Measurements from ENCODE around the gene FMNL3. TPM values are rescaled to one million over a fixed set of nuclear protein-coding genes. Genes with fewer than 3 reads are reported as not detected.

FMNL3 gene, protein sequence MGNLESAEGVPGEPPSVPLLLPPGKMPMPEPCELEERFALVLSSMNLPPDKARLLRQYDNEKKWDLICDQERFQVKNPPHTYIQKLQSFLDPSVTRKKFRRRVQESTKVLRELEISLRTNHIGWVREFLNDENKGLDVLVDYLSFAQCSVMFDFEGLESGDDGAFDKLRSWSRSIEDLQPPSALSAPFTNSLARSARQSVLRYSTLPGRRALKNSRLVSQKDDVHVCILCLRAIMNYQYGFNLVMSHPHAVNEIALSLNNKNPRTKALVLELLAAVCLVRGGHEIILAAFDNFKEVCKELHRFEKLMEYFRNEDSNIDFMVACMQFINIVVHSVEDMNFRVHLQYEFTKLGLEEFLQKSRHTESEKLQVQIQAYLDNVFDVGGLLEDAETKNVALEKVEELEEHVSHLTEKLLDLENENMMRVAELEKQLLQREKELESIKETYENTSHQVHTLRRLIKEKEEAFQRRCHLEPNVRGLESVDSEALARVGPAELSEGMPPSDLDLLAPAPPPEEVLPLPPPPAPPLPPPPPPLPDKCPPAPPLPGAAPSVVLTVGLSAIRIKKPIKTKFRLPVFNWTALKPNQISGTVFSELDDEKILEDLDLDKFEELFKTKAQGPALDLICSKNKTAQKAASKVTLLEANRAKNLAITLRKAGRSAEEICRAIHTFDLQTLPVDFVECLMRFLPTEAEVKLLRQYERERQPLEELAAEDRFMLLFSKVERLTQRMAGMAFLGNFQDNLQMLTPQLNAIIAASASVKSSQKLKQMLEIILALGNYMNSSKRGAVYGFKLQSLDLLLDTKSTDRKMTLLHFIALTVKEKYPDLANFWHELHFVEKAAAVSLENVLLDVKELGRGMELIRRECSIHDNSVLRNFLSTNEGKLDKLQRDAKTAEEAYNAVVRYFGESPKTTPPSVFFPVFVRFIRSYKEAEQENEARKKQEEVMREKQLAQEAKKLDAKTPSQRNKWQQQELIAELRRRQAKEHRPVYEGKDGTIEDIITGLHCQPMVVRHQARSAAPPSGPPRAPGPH
- polyA plus RNA-seq = 0.03 and 0.60 TPM in 2 replicates

DNA sequence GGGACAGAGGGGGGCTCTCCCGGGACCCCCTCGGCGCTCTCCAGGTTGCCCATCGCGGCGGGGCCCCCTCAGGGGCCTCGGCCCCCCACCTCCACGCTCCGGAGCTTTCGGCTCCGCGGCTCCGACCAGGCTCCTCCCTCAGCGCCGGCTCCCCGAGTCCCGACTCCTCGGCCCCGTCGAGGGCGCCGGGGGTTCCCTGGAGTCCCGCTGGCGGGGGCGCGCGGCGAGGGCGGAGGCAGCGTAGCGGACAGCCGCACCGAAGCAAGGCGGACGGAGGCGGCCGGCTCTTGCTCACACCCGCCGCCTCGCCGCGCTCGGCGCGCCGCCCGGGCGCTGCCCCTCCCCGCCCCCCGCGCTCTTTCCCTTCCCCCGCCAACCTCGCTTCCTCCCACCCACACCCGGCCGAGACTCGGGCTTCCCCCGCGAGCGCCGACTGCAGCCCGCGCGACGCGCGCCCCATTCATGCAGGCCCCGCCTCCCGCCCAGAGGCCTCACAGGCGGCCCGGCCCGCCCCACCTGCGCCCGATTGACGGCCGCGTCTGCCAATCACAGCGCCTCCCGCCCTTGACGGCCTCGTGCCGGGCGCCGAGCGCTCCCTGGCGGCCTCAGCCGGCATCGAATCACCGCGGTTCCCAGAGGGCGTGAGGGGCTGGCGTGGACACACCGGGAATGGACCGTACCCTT, at the start of gene FMNL3:
Gene FMNL3 (minus strand): TSS at position 278 of the 684 bp plus-strand sequence. CDS start 225 bp downstream, at position 53.

DNA sequence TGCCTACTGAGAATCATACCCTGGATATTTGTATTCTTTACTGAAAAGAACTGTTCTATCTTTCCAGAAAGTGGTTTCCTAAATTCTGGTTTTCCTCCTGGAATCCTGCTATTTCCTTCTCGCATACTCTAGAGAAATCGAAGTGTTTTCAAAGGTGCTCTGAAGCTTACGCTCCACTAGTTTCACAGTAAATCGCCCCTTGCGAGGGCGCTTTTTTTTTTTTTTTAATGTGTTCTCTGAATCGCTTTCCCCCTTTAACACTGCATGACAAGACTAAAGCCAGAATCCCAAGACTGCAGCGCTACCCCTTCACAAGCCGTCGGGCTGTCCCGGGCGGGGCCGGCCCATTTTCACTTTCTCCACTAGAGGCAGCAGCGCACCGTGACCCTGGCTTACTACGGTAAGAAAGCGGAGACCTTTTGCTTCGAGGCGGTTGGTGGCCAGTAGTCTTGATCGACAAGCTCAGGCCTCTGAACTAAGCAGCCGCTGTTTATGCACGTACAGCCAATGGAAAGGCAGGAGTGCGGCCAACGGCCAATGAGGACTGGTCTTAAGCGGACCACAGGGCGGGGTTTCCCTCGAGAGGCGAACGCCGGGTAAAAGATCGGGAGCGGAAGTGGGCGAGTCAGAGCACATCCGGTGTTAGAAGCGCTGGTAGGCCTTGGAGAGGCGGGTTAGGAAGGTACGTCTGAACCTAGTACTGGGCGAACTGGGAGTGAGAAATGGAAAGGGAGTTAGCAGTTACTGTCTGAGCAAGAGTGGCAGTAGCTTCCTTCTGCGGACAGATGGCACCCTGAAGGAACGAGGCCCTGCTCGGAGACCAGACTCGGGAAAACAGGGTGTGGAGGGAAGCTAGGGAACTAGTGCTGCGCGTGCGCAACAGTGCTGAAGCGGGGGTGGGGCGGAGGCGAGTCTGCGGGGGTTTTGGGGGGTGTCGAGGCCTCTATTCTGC, 34.0 kb upstream of the FMNL3 start, which contains the start of gene TMBIM6:
Gene TMBIM6 (plus strand): TSS at position 628 of the 952 bp plus-strand sequence. CDS start 10,937 bp downstream, outside the sequence.

DNA sequence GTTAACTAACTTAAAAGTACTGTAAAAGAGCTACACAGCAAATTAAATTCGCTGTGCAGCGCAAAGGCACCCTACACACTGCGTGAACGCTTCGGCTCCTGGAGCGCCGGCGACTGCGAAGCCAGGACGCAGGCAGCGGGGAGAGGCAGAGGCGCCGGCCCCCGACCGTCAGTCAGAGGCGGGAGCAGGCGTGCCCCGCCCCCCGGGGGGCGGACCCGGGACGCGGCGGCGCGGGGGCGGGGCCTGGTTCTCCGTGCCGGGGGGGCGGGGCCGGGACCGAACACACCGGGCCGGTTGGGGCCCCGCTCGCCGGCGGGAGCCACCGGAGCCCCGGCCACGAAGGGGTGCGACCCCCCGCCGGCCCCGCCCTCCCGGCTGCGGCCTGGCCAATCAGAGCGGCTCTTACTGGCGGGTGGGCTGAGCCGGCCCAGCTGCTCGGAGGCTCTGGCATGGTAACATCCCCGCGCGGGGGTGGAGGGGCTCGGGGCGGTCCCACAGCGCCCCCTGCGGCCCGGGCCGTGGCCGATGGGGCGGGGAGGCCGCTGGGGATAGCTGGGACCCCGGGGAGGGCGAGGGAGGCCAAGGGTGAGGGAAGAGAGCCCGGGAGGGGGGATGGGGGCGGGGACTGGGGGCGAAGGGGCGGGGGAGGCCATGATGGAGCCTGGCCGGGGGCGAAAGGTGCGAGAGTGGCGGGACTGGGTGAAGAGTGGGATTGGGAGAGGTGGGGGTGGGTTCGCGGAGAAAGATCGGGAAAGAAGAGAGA, 83.9 kb downstream of the FMNL3 start, which contains the start of gene PRPF40B:
Gene PRPF40B (plus strand): TSS at position 420 of the 763 bp plus-strand sequence. CDS start 30 bp downstream, at position 450.

DNA sequence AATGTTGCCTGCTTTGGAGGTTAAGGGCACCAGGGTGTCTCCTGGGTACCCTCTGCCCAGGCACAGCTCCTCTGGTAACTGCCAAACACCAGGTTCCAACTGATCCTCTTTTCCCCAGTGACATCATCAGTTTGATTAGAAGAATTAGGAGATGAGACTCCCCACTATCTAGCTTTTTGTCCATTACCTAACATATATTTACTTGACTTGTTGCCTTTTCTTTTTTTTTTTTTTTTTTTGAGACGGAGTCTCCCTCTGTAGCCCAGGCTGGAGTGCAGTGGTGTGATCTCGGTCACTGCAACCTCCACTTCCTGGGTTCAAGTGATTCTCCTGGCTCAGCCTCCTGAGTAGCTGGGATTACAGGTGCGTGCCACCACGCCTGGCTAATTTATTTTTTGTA, 101.7 kb downstream of the FMNL3 start, which contains the start of gene FAM186B:
Gene FAM186B (minus strand): TSS at position 101 of the 400 bp plus-strand sequence. CDS start 162 bp downstream, outside the sequence.

Other genes with a start within 250 kb of the FMNL3 start
- 1.3 TPM in 1 of 2 replicates, not detected in the other for gene KCNH3, start 168.4 kb downstream of the FMNL3 start, polyA plus RNA-seq
- gene MCRS1, start 139.3 kb downstream of the FMNL3 start, polyA plus RNA-seq = 12.5 and 13.0 TPM in 2 replicates
- 0.24 TPM in 1 of 2 replicates, not detected in the other for gene FAM186B, start 101.8 kb downstream of the FMNL3 start, polyA plus RNA-seq
- 2.3 and 6.7 TPM in 2 replicates for gene PRPF40B, start 83.8 kb downstream of the FMNL3 start, polyA plus RNA-seq
- gene TMBIM6, start 34.2 kb upstream of the FMNL3 start, polyA plus RNA-seq = 465 and 709 TPM in 2 replicates
- 0.22 and 0.59 TPM in 2 replicates for gene NCKAP5L, start 121.0 kb upstream of the FMNL3 start, polyA plus RNA-seq
- 0.66 and 2.3 TPM in 2 replicates for gene BCDIN3D, start 135.7 kb upstream of the FMNL3 start, polyA plus RNA-seq
- 846 and 1,023 TPM in 2 replicates for gene FAIM2, start 196.5 kb upstream of the FMNL3 start, polyA plus RNA-seq
- not detected in 2 replicates for gene AQP2, start 243.3 kb upstream of the FMNL3 start, polyA plus RNA-seq

Data from Purkinje cell (primary cell).